Smooth muscle cell (in vitro differentiated cells): Measurements from ENCODE around the gene GCSAM. TPM values are rescaled to one million over a fixed set of nuclear protein-coding genes. Genes with fewer than 3 reads are reported as not detected.

Experiments used
- DNase-seq: peaks from one replicate; lab custom pipeline; 2025; ENCODE audit not compliant: unreplicated experiment; lab: John Stamatoyannopoulos, UW
- H2AFZ ChIP-seq: fragments of 200-600 bp; sonication (generic); 2 replicates; pipeline ENCODE4 v1.6.0; 2016; ENCODE audit warnings: antibody characterized with exemption, low read depth, mild to moderate bottlenecking
- H3F3A ChIP-seq: fragments of 200-600 bp; sonication (generic); 2 replicates; pipeline ENCODE4 v1.6.0; 2017; ENCODE audit warnings: antibody characterized with exemption, low read depth
- H3K27ac ChIP-seq: fragments of 200-600 bp; sonication (generic); 2 replicates; pipeline ENCODE4 v1.5.1; 2016; ENCODE audit warnings: low read depth, mild to moderate bottlenecking
- H3K27me3 ChIP-seq: fragments of 200-600 bp; sonication (generic); 2 replicates; pipeline ENCODE4 v1.6.1; 2016; ENCODE audit warnings: low read depth, mild to moderate bottlenecking
- H3K36me3 ChIP-seq: fragments of 200-600 bp; sonication (generic); 2 replicates; pipeline ENCODE4 v1.5.1; 2016; ENCODE audit warnings: low read depth
- H3K4me1 ChIP-seq: fragments of 200-600 bp; sonication (generic); 2 replicates; pipeline ENCODE4 v1.5.1; 2016; ENCODE audit warnings: low read depth
- H3K4me2 ChIP-seq: fragments of 200-600 bp; sonication (generic); 2 replicates; pipeline ENCODE4 v1.6.0; 2016; ENCODE audit warnings: mild to moderate bottlenecking
- H3K4me3 ChIP-seq: fragments of 200-600 bp; sonication (generic); 2 replicates; pipeline ENCODE4 v1.5.1; 2016; ENCODE audit warnings: mild to moderate bottlenecking
- H3K79me2 ChIP-seq: fragments of 200-600 bp; sonication (generic); 2 replicates; pipeline ENCODE4 v1.6.0; 2016; ENCODE audit warnings: low read depth, mild to moderate bottlenecking
- H3K9ac ChIP-seq: fragments of 200-600 bp; sonication (generic); 2 replicates; pipeline ENCODE4 v1.6.0; 2016; ENCODE audit warnings: low read depth
- H3K9me3 ChIP-seq: fragments of 200-600 bp; sonication (generic); replicated peaks from 2 replicates; pipeline ENCODE4 v1.5.1; 2016; ENCODE audit warnings: low read depth
- H4K20me1 ChIP-seq: fragments of 200-600 bp; sonication (generic); 2 replicates; pipeline ENCODE4 v1.6.0; 2016; ENCODE audit warnings: low read depth
- WGBS: methylation state at CpG from one replicate; pipeline ENCODE4 v1.1.7; 2016; ENCODE audit warnings: low lambda C conversion rate; 5-methylcytosine and 5-hydroxymethylcytosine counted together
- polyA plus RNA-seq: library from polyadenylated mRNA; unstranded; fragments of >200 nt; fragmentation: Nextera tagmentation; extraction: Ambion mirVana; gene quantifications from 2 replicates; pipeline ENCODE4 v1.2.1, GENCODE V29; 2016
- total RNA-seq: library from RNA; depleted of rRNA; stranded (reverse); fragments of >200 nt; gene quantifications from 2 replicates; pipeline ENCODE4 v1.2.3, GENCODE V29; 2014
- TF ChIP-seq, protein P1 (sequence below): fragments of 200-600 bp; sonication (generic); IDR thresholded peaks from 2 replicates; pipeline ENCODE4 v1.5.1; 2017; ENCODE audit warnings: borderline replicate concordance, mild to moderate bottlenecking, antibody characterized with exemption; ENCODE audit not compliant: insufficient read depth, poor library complexity, severe bottlenecking

The GCSAM gene
- total and polyA plus RNA-seq, 2 experiments from 2014 or later, result 0.67 TPM; not detected in 1

DNA sequence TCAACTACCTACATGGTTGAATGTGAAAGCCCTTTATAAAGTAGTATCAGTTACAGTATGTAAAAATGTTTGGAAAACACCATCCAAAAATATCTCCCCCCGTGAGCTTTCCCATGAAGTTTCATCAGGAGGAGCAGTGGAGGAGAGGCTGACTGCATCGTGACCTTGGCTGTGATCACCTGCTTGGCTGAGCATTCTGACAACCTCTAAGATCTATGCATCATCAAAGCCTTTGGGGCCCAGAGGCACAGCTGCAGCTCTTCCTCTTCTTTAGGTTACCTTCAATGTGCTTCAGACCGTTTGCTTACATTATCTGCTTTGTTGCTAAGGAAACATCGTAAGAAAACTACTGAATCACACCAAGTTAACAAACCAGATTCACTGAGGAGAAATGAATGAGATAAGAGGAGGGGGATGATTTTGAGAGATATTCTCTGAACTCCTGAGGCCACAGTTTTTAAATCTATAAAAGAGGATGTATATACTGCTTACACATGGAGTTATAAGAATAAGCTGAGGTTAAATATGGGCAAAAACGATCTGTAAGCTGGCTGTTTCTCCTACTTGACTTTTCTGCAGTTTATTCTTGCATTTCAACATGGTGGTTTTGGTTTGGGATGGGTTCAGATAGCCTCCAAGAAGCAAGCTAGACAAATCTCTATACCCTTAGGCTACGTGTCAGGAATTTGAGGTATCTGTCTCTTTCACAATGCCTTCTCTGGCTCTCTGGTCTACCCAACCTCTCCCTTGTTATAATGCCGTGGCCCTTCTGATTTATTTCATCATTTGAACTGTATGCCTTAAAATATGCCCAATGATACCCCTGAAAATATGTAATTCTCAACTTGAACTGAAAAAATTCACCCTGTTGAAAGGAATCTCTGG, 4.0 kb downstream of the GCSAM start:
- Histone ChIP-seq H3K27ac (peak overlapping the region; percentile 35), H3K9ac (no peak overlapping the region), H3K79me2 (no peaks in the 10 kb centered on the region), H3K27me3 (no peaks in the 10 kb centered on the region), H3K9me3 (no peaks in the 10 kb centered on the region), H3K4me1 (peaks cover 29% of the 10 kb centered on the region), H4K20me1 (no peaks in the 10 kb centered on the region), H3K4me2 (no peak overlapping the region), H3K36me3 (no peaks in the 10 kb centered on the region), H3K4me3 (no peak overlapping the region), H2AFZ (no peak overlapping the region), H3F3A (no peaks in the 10 kb centered on the region)
- DNase-seq, result no peak
- WGBS, result 48% methylated on average over 7 of the region's 7 CpGs
- TF ChIP-seq, protein P1, sequence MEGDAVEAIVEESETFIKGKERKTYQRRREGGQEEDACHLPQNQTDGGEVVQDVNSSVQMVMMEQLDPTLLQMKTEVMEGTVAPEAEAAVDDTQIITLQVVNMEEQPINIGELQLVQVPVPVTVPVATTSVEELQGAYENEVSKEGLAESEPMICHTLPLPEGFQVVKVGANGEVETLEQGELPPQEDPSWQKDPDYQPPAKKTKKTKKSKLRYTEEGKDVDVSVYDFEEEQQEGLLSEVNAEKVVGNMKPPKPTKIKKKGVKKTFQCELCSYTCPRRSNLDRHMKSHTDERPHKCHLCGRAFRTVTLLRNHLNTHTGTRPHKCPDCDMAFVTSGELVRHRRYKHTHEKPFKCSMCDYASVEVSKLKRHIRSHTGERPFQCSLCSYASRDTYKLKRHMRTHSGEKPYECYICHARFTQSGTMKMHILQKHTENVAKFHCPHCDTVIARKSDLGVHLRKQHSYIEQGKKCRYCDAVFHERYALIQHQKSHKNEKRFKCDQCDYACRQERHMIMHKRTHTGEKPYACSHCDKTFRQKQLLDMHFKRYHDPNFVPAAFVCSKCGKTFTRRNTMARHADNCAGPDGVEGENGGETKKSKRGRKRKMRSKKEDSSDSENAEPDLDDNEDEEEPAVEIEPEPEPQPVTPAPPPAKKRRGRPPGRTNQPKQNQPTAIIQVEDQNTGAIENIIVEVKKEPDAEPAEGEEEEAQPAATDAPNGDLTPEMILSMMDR, result no peak

DNA sequence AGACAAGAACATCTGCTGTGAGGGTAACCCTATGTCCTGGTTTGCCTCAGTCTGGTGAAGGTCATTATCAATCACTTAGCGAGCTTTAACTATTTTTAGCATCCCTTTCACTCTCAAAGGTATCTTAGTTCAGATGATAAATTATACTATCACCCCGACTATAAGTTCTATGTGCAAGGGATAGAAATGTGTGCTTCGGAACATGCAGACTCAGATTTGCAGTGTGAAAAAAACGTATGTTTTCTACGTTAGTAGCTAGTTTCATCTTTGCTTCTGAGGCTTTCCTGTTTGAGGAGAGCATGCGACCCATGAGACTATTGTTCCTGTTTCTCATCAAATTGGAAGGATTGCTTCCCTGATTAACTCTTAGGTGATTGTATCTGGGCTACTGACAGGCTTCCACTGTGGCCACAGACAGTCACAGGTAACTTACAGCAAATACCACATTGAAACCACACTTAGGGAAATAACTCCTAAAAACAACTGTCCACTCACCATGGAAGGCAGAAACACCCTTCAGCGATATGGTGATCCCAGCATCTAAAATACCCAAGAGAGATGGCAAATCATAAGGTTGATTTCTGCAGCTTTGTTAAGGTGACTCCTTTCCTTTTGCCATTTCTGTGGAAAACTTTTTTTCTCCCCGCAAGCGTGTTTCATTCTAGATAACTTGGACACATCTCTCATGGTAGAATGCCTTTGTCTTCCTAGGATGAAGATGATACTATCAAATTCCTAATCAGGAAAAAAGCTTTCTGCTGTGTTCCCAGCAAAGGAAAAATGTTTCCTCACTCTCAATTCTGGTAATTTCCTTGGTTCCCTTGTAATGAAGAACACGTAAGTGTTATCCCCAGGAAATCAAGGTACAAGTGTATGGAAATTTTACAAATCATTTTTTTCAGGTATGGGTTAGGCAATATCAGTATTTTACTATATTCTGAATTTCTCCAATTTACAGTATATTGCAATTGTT, 5.2 kb downstream of the GCSAM start:
- no peaks in the 10 kb centered on the region for H4K20me1 ChIP-seq
- no peaks in the 10 kb centered on the region for H3K79me2 ChIP-seq
- no peaks in the 10 kb centered on the region for H3F3A ChIP-seq
- no peaks in the 10 kb centered on the region for H3K9me3 ChIP-seq
- no peak overlapping the region for H3K9ac ChIP-seq
- no peak overlapping the region for H3K27ac ChIP-seq
- 81% methylated on average over 10 of the region's 10 CpGs for WGBS
- no peak overlapping the region for H3K4me3 ChIP-seq
- TF ChIP-seq, protein P1, result no peak
- H3K36me3 ChIP-seq, result no peaks in the 10 kb centered on the region
- H3K27me3 ChIP-seq, result no peaks in the 10 kb centered on the region
- no peak overlapping the region for H2AFZ ChIP-seq
- peaks cover 29% of the 10 kb centered on the region for H3K4me1 ChIP-seq
- no peak for DNase-seq
- H3K4me2 ChIP-seq, result no peak overlapping the region

DNA sequence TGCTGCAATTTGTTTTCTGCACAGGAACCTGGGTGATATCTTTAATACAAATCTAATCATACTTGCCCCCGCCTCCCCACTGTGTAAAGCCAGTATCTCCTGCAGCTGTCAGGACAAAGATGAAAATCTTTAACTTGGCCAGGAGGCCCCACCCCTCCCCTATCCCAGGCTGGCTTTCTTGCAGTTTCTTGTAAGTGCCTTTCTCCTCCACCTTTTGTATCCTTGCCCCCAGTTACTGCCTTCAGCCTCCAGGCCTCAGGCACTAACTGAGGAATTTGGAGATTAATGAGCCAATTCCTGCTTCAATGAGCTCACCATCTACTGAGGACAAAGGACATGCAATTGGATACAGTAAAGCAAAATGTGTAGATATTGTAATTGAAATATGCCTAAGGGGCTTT, 6.5 kb downstream of the GCSAM start:
- DNase-seq, result no peak
- Histone ChIP-seq H3K9ac (no peak overlapping the region), H4K20me1 (no peaks in the 10 kb centered on the region), H3K4me3 (no peak overlapping the region), H3K4me2 (no peak overlapping the region), H2AFZ (no peak overlapping the region), H3K9me3 (no peaks in the 10 kb centered on the region), H3K36me3 (no peaks in the 10 kb centered on the region), H3F3A (no peaks in the 10 kb centered on the region), H3K79me2 (no peaks in the 10 kb centered on the region), H3K27me3 (no peaks in the 10 kb centered on the region), H3K4me1 (peaks cover 29% of the 10 kb centered on the region), H3K27ac (no peak overlapping the region)
- WGBS, result 42% methylated on average over 1 of the region's 1 CpG
- TF ChIP-seq, protein P1, result no peak
